Mononuclear cell (primary cell): ENCODE data around the gene ABHD12B. TPM values are rescaled to one million over a fixed set of nuclear protein-coding genes. Genes with fewer than 3 reads are reported as not detected.
"Not testable (repeated sequence)": the region's sequence is repeated elsewhere in the genome, so short reads cannot be mapped to it uniquely, and the experiment has no call there.

Source experiments
- H3K27me3 ChIP-seq: 2 replicates; pipeline ENCODE4 v1.6.0; 2011; ENCODE audit warnings: low read length, control low read depth; ENCODE audit not compliant: insufficient read depth
- H3K4me1 ChIP-seq: 2 replicates; pipeline ENCODE4 v1.5.1; 2011; ENCODE audit warnings: mild to moderate bottlenecking, low read length, control low read depth; ENCODE audit not compliant: insufficient read depth
- H3K4me3 ChIP-seq: 2 replicates; pipeline ENCODE4 v1.5.1; 2011; ENCODE audit warnings: mild to moderate bottlenecking, low read length, moderate library complexity
- H3K9me3 ChIP-seq: 2 replicates; pipeline ENCODE4 v1.5.1; 2011; ENCODE audit warnings: low read depth, mild to moderate bottlenecking, control low read depth, low read length
- total RNA-seq: library from RNA; depleted of rRNA; stranded (reverse); fragments of >200 nt; gene quantifications from one replicate; pipeline ENCODE4 v1.2.3, GENCODE V29; 2012

Gene ABHD12B
- total RNA-seq, 1 donor, result not detected

DNA sequence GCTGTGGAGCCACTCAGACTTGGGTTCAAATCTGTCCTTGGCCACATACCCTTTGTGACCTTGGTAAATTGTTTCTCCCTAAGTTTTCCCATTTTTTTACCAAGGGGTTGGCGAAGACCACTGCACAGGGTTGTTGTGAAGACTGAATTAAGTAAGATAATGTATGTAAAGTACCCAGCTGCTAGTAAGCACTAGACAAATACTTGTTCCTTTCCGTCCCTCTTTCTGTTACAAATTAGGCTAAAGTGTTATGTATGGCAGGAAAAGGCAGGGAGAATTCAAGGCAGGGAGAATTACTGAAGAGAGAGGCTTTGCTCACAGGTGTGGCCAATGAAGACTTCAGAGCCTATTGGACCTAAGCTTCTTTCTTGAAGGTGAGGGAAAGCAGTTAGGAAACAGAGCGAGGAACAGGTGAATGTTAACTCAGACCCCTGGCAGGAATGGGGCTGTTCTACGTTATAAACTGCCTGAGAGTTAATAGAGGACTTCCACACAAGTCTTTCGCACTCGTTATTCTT is 25.9 kb downstream of the ABHD12B start:
- Histone ChIP-seq H3K4me1 (no peaks in the 10 kb centered on the region), H3K9me3 (no peaks in the 10 kb centered on the region), H3K27me3 (no peaks in the 10 kb centered on the region), H3K4me3 (no peak overlapping the region)

DNA sequence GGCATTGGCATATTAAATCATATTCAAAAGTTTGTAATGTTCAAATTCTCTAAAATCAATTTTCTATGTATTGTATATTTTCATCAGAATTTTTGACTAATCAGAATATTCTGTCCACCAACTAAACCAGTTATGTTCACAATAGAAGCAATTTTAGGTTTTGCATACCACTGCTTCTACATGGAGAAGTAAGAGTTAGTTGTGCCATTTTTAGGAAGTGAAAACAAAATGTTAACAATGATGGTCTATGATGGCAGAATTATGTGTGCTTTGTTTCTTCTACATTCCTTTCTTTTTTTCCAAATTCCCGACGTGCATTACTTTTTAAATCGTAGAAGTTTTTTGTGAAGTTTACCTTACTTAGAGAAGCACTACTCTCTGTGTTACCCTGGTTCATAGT is 29.5 kb downstream of the ABHD12B start:
- Histone ChIP-seq H3K4me1 (no peaks in the 10 kb centered on the region), H3K27me3 (no peaks in the 10 kb centered on the region), H3K9me3 (no peaks in the 10 kb centered on the region), H3K4me3 (no peak overlapping the region)

DNA sequence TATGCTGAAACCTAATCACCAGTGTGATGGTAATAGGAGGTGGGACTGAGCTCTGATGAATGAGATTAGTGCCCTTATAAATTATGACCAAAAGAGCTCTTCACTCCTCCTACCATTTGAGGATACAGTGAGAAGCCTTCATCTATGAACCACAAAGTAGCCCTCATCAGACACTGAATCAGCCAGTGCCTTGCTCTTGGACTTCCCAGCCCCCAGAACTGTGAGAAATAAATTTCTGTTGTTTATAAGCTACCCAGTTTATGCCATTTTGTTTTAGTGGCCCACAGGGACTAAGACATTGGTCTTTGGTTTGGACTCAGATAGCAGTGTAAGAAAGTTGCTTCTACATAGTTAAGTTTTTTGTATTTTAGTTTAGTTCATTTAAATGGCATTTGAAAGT is 32.9 kb downstream of the ABHD12B start:
- H3K9me3 ChIP-seq, result no peaks in the 10 kb centered on the region
- no peaks in the 10 kb centered on the region for H3K27me3 ChIP-seq
- no peaks in the 10 kb centered on the region for H3K4me1 ChIP-seq
- H3K4me3 ChIP-seq, result no peak overlapping the region

DNA sequence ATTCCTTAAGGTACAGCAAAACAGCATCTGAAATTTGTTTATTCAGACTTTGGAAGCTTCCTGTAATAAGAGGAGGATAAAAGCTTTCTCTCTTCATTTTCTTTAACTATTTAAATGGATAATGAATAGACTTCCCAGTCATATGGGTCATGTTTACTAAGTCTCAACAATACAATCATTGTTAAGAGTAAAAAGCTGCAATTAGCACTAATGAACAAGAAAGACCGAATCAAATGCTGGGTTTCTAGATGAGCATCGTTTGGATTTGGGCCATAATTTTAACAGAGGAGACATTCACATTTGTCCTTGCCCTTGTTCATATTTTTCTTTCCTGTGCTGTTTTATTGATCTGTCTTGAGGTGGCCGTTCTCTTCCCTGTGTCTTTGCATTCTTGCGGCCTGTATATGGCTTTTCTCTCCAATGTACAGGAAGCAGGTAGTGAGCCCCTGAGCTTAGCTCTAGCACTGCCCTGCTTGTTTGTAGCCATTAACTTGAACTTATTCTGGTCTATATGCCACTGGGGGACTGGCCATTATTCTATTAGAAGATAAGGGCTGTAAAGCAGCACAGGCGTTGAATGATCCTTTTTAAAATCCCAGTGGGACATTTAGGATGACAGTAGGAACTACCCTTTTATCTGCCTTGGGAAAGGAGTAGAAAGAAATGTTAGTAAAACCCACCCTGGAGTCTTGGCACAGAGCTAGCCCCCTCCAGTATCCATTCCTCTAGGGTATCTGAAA is 34.6 kb downstream of the ABHD12B start:
- no peaks in the 10 kb centered on the region for H3K4me1 ChIP-seq

DNA sequence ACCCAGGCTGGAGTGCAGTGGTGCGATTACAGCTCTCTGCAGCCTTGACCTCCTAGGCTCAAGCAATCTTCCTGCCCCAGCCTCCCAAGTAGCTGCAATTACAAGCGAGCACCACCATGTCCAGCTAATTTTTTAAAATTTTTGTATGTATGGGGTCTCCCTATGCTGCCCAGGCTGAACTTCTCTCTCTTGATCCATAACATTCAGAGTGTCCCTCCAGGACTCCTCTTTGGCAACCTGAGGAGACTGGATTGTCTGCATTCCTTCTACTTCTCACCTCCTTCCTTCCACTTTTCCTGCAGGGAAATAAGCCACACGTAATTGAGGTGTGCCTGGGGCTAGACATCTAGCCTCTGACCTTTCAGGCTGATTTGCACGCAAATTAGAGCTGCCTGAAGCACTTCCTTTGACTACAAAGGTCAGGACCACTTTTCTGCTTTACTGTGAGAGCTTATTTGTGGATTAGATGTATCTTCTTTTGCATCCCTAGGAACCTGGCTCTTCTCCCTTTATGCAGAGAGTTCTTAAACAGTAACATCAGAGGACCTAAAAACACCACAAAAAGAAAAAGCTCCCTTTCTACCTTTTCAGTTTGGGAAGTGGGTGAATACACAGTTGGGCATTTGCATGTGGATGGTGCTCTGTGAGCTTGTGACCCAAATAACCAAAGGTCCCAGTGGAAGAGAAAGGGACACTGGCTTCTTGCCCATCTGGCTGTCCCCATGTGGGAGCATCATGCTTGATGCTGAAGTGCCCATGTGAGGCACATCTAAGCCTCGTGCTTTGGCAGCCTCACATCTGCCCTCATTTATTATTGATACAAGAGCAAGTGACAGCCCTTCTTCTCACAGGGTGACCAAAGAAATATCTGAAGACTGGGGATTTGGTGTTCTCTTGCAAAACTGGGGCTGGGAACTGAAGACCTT is 38.9 kb downstream of the ABHD12B start:
- Histone ChIP-seq H3K9me3 (no peaks in the 10 kb centered on the region), H3K4me3 (no peak overlapping the region), H3K27me3 (no peaks in the 10 kb centered on the region), H3K4me1 (no peaks in the 10 kb centered on the region)

More for the DNA sequence above, 34.6 kb downstream of the ABHD12B start:
- Histone ChIP-seq H3K27me3 (no peaks in the 10 kb centered on the region), H3K4me3 (no peak overlapping the region), H3K9me3 (no peaks in the 10 kb centered on the region)

DNA sequence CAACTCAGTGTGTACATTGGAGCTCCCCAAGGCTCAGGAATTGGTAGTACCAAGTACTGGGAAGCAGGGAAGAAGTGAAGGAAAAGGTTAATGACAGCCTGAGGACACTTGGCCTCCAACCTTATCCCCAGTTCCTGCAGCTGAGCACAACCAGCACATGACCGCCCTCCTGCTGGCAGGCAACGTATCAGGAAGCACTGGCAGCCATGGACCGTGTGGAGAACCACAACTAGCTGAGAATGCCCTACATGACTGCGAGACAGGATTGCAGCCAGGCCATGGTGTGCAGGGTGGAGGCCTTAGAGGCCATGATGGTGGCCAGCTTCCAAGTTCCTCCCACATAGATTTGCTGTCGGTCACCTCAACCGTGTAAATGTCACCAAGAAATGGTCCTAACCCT is 45.6 kb downstream of the ABHD12B start:
- Histone ChIP-seq H3K4me3 (no peak overlapping the region), H3K4me1 (no peaks in the 10 kb centered on the region), H3K9me3 (no peaks in the 10 kb centered on the region), H3K27me3 (no peaks in the 10 kb centered on the region)

DNA sequence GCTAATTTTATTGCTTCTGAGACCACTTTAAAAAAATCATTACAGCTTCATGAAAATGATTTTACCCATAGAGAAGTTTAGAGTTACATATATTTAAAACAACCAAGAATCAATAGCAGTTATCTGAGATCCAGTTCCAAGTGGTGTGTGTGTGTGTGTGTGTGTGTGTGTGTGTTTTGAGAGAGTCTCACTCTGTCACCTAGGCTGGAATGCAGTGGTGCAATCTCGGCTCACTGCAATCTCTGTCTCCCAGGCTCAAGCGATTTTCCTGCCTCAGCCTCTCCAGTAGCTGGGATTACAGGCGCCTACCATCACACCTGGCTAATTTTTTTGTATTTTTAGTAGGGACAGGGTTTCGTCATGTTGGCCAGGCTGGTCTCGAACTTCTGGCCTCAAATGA is 47.7 kb downstream of the ABHD12B start:
- not testable (repeated sequence) for H3K4me1 ChIP-seq, H3K9me3 ChIP-seq, H3K27me3 ChIP-seq, H3K4me3 ChIP-seq

DNA sequence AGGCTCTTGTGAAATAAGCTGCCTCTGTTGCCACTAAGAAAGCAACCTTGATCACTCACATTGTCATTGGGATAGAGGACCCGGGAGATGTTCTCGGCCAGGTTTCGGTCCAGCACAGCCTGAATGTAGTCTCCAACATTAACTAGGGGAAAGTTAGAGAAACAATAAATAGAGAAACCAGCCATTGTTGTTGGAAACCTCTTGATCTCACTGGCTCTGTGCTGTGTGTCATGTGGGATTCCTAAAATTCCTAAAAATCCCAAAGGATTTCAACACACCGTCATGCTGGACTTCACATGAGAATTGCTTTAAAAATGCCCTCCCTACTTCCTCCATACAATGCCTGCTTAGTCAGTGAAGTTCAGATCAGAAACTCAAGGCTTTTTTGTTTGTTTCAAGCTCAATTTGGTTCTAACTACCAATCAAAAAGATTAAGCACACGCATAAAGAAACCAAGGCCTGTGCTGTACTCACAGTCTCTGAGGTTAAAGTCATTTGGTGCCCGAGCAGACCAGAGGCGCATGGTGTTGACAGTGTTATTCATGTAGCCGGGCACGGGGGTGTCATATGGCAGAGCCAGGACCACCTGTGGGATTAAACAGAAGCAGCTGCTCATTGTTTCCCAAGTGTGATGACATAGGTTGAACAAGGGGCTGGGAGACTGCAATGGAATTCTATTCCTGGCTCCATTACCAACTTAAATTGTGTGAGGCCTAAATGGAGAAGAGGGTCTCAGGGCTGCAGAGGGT is 48.8 kb downstream of the ABHD12B start:
- no peaks in the 10 kb centered on the region for H3K27me3 ChIP-seq
- H3K4me1 ChIP-seq, result peaks cover 8% of the 10 kb centered on the region
- H3K4me3 ChIP-seq, result no peak overlapping the region
- H3K9me3 ChIP-seq, result no peaks in the 10 kb centered on the region

DNA sequence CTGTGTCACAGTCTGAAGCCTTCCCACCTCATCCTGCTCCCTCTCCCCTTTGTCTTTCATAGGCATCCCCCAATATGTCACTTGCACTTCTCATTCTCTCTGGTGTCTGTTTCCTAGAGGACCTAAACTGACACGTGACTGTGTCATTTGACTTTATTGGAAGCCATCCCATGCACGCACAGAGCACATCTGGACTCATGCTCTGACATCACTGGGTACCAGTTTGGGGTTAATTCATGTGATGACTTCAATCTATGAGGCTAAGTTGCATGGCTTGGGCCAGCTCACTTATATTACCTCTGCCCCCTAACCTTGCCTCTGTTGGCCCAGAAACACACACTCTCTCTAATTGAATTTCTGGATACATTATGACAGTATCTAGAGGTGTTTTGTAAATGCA is 51.0 kb downstream of the ABHD12B start:
- no peaks in the 10 kb centered on the region for H3K27me3 ChIP-seq
- H3K4me1 ChIP-seq, result peaks cover 29% of the 10 kb centered on the region
- no peak overlapping the region for H3K4me3 ChIP-seq
- H3K9me3 ChIP-seq, result no peaks in the 10 kb centered on the region

DNA sequence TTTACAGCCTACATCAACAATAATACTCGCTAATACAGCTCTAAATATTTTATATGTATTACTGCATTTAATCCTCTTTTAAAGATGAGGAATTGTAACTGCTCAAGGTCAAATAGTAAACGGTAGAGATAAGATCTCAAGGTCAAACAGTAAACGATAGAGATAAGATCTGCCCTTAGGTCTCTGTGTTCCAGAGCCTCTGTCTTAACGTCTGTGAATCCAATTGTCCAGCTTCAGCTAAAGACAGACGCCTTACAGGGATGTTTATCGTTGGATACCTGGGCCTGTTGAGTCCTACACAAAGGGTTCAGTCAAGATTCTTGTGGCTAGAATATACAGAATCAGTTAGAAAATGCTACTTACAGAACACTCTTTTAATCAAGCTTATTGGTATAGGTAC is 52.4 kb downstream of the ABHD12B start:
- H3K4me3 ChIP-seq, result no peak overlapping the region
- no peaks in the 10 kb centered on the region for H3K27me3 ChIP-seq
- no peaks in the 10 kb centered on the region for H3K9me3 ChIP-seq
- peaks cover 43% of the 10 kb centered on the region for H3K4me1 ChIP-seq

DNA sequence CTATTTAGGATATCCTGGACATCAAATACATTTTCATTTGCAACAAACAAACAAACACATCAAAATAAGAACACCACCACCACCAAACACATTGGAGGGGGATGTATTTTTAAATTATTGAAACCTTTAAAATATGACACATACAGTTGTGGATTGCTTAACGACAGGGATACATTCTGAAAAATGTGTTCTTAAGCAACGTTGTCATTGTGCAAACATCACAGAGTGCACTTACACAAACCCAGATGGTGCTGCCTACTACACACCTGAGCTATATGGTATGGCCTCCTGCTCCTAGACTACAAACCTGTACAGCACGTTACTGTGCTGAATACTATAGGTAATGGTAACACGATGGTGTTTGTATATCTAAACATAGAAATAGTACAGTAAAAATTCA is 53.0 kb downstream of the ABHD12B start:
- H3K4me1 ChIP-seq, result peaks cover 47% of the 10 kb centered on the region
- H3K9me3 ChIP-seq, result no peaks in the 10 kb centered on the region
- H3K27me3 ChIP-seq, result no peaks in the 10 kb centered on the region
- no peak overlapping the region for H3K4me3 ChIP-seq

DNA sequence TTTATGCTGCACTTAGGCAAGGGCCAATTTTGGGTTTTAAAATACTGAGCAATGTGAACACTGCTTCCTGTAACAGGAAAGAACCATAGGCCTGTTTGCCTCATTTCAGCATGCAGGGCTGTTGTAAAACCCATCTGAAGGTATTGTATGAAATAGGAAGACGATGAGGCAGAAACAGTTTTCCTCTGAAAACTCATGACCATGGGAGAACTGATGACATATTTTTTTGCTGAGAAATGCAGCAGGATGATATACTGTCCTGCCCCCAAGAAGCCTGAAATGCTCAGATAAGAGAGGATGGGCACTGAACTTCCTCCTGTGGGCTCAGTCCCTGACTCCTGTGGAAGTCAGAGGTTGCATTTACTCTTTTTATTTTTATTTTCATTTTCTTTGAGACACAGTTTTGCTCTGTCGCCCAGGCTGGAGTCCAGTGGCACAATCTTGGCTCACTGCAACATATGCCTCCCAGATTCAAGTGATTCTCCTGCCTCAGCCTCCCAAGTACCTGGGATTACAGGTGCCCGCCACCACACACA is 55.1 kb downstream of the ABHD12B start:
- H3K27me3 ChIP-seq, result no peaks in the 10 kb centered on the region
- H3K9me3 ChIP-seq, result no peaks in the 10 kb centered on the region
- H3K4me3 ChIP-seq, result no peak overlapping the region
- peaks cover 54% of the 10 kb centered on the region for H3K4me1 ChIP-seq

DNA sequence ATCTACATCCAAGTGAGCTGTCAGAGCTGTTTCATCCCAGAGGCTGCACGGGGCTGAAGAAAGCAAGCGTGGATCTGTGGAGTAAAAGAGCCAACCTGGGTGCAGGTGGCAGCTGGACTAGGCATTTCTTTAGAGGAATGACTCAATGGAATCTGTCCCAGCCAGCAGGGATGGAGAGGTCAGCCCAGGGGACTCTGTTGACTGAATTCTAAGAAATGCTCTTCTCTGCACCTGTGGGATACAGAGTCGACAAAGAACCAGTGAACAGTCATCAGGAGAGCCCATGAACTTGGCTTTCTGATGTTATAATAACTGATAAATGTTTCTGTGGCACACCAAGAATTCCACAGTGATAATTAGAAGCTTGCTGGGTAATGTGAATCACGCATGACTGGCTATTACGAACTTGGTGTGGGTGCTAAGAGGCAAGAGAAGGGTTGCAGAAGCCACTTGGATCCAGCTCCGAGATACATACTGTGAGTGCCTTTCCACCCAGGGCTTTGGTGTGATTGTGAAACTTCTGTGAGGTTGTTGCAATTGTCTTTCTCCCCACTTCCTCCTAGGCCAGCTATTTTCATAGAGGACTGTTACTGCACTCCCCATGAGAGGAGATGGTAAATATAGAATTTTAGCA is 56.3 kb downstream of the ABHD12B start:
- peaks cover 66% of the 10 kb centered on the region for H3K4me1 ChIP-seq
- H3K27me3 ChIP-seq, result no peaks in the 10 kb centered on the region
- no peak overlapping the region for H3K4me3 ChIP-seq
- H3K9me3 ChIP-seq, result no peaks in the 10 kb centered on the region

DNA sequence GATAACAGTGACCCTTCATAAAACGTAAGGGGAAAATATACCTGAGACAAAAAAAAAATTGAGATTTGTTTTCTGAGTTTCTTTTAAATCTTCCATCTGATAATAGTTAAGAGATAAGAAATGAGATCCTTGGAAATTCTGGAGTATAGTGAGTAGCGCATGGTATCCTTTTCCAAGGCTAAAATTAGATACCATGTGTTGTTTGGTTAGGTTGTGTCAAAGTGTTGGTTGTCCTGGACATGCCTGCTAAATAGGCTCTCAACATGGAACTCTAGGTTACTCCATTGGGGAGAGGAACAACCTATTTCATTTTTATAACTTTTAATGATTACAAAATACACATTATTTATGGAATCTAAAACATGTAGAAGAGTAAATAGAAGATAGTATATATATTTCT is 57.7 kb downstream of the ABHD12B start:
- Histone ChIP-seq H3K9me3 (no peaks in the 10 kb centered on the region), H3K27me3 (no peaks in the 10 kb centered on the region), H3K4me3 (no peak overlapping the region), H3K4me1 (peaks cover 67% of the 10 kb centered on the region)
